ENCODE results near the gene GORAB. TPM values are rescaled to one million over a fixed set of nuclear protein-coding genes. Genes with fewer than 3 reads are reported as not detected.

The GORAB gene
- total and polyA plus RNA-seq, 10 donors: 10.2 to 21.6 (median 14.0) TPM

GRCh38 chr1:170599033-170599432 is 67.1 kb downstream of the GORAB start:
- Histone ChIP-seq H3K36me3 (no peaks in the 10 kb centered on the region), H3K27me3 (replicated peaks in 1 of 7) (no peaks in the 10 kb centered on the region), H3K4me3 (no peak overlapping the region), H3K27ac (no peak overlapping the region), H3K9me3 (peaks cover 0 to 70% (median 48%) of the 10 kb centered on the region in 8 donors), H3K4me1 (no peaks in the 10 kb centered on the region)
- no peak for DNase-seq
- intact Hi-C loops (cut with DNase I; ENCODE audit: low total_unique reads): no loop called here
- no peak for TF ChIP-seq CTCF (IDR thresholded peaks at IDR 0.05 in 8 of 11, conservative IDR thresholded peaks at IDR 0.05 in 3 of 11)
- TF ChIP-seq POLR2AphosphoS5 (IDR thresholded peaks at IDR 0.05): no peak
- no peak for TF ChIP-seq POLR2A (IDR thresholded peaks at IDR 0.05)

- 75 to 86% (median 81%) methylated on average over 1 of the region's 1 CpG for WGBS, 5 donors
Measured at GRCh38 chr1:170601866-170602265, 69.9 kb downstream of the GORAB start.

More at GRCh38 chr1:170601866-170602265, 69.9 kb downstream of the GORAB start:
- Histone ChIP-seq H3K4me1 (no peaks in the 10 kb centered on the region), H3K36me3 (no peaks in the 10 kb centered on the region), H3K4me3 (no peak overlapping the region), H3K9me3 (peaks cover 0 to 45% (median 30%) of the 10 kb centered on the region in 8 donors), H3K27ac (no peak overlapping the region), H3K27me3 (replicated peaks in 1 of 7) (no peaks in the 10 kb centered on the region)
- intact Hi-C loops (cut with DNase I; ENCODE audit: low total_unique reads): no loop called here
- DNase-seq: no peak
- no peak for TF ChIP-seq CTCF (IDR thresholded peaks at IDR 0.05 in 8 of 11, conservative IDR thresholded peaks at IDR 0.05 in 3 of 11)

Other genes starting within 250 kb of the GORAB start
- gene PRRX1, start 132.0 kb downstream of the GORAB start, total RNA-seq: 1 to 10 TPM; 1.2 to 4.9 (median 3.0) TPM
- gene PRRX1, start 132.0 kb downstream of the GORAB start, polyA plus RNA-seq: 1 to 10 TPM; 3.1 to 5.9 (median 4.6) TPM